SU-DHL-6 (cell line): ENCODE data around the gene ADGRB3.

Experiments used
- EZH2phosphoT487 ChIP-seq: fragments of 200-600 bp; sonication (generic), shearing (Covaris generic); conservative IDR thresholded peaks from 2 replicates; pipeline ENCODE4 v1.6.1; 2018; ENCODE audit warnings: mild to moderate bottlenecking, antibody characterized with exemption, low read length, moderate library complexity, mixed read lengths
- TF ChIP-seq, protein P1 (sequence below): fragments of 200-600 bp; sonication (generic); IDR thresholded peaks from one replicate; pipeline ENCODE4 v1.5.1; 2017; ENCODE audit warnings: antibody characterized with exemption, mild to moderate bottlenecking, low read length, moderate library complexity; ENCODE audit not compliant: insufficient read depth, poor library complexity, severe bottlenecking

DNA sequence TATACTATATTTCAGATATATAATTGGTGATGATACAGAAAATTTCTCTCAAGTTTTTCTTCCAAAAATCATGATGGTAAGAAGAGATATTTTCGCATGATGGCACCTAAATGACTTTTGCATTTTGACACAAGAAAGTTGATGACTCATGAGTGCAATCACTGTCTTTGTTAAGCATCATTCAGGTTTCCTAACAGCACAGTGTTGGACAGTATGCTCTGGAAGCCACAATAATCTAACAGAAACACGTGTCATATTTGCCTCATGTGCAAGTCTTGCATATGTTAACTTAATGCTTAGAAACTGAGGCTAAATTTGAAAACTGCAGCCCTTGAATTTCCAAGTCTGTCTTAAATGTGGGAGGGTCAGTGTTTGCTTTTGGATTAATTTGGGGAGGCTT is 628.2 kb downstream of the ADGRB3 start:
- TF ChIP-seq, protein P1, sequence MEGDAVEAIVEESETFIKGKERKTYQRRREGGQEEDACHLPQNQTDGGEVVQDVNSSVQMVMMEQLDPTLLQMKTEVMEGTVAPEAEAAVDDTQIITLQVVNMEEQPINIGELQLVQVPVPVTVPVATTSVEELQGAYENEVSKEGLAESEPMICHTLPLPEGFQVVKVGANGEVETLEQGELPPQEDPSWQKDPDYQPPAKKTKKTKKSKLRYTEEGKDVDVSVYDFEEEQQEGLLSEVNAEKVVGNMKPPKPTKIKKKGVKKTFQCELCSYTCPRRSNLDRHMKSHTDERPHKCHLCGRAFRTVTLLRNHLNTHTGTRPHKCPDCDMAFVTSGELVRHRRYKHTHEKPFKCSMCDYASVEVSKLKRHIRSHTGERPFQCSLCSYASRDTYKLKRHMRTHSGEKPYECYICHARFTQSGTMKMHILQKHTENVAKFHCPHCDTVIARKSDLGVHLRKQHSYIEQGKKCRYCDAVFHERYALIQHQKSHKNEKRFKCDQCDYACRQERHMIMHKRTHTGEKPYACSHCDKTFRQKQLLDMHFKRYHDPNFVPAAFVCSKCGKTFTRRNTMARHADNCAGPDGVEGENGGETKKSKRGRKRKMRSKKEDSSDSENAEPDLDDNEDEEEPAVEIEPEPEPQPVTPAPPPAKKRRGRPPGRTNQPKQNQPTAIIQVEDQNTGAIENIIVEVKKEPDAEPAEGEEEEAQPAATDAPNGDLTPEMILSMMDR = no peak
- no peak for TF ChIP-seq EZH2phosphoT487
